Breast epithelium (tissue), 4 donors: ENCODE results near the gene JDP2. TPM values are rescaled to one million over a fixed set of nuclear protein-coding genes. Genes with fewer than 3 reads are reported as not detected.

Experiments
- DNase-seq, 2 donors: peaks; one replicate each; pipeline ENCODE4 v3.0.0-alpha.2; 2019; ENCODE audit warnings: low spot score in 2 of 2
- H3K27ac ChIP-seq, 2 donors: fragments of 200-600 bp; sonication (generic) in 1 of 2; one replicate each; pipeline ENCODE4 v1.5.1; 2016 to 2019; ENCODE audit warnings: mild to moderate bottlenecking in 1 of 2
- H3K27me3 ChIP-seq, 2 donors: fragments of 200-600 bp; sonication (generic) in 1 of 2; one replicate each; pipeline versions ENCODE4 v1.5.1 to v1.6.0; 2017 to 2019; ENCODE audit warnings: control low read depth in 1 of 2, mild to moderate bottlenecking in 1 of 2
- H3K36me3 ChIP-seq: fragments of 200-600 bp; one replicate; pipeline ENCODE4 v1.5.1; 2019
- H3K4me1 ChIP-seq, 2 donors: fragments of 200-600 bp; sonication (generic); one replicate each; pipeline ENCODE4 v1.5.1; 2016 to 2019; ENCODE audit warnings: control low read depth in 1 of 2
- H3K4me3 ChIP-seq, 3 donors: fragments of 200-600 bp; sonication (generic); 1 replicate in 2 of 3; 2 replicates in 1 of 3; pipeline ENCODE4 v1.5.1; 2016 to 2019; ENCODE audit warnings: mild to moderate bottlenecking in 3 of 3, moderate library complexity in 2 of 3
- H3K9me3 ChIP-seq, 2 donors: fragments of 200-600 bp; sonication (generic) in 1 of 2; one replicate each; pipeline ENCODE4 v1.5.1; 2016 to 2019; ENCODE audit warnings: control low read depth in 1 of 2
- POLR2A ChIP-seq: fragments of 450-650 bp; IDR thresholded peaks from one replicate; pipeline ENCODE4 v1.6.1; 2016; ENCODE audit warnings: antibody characterized with exemption, mild to moderate bottlenecking, moderate library complexity
- POLR2AphosphoS5 ChIP-seq, 3 donors: sonication (generic); formaldehyde crosslinking; IDR thresholded peaks; one replicate each; pipeline ENCODE4 v1.6.1; 2017; ENCODE audit warnings: antibody characterized with exemption in 3 of 3
- intact Hi-C: fragments of 100-400 bp; cut with DNase I; formaldehyde crosslinking; loops from one replicate; pipeline ENCODE4 v1.15.1; 2023; ENCODE audit warnings: low total_unique reads
- total RNA-seq, 3 donors: library from RNA; depleted of rRNA; stranded (reverse); fragments of >200 nt; gene quantifications; one replicate each; pipeline ENCODE4 v1.1.0, GENCODE V29; 2016
- TF ChIP-seq, protein P1 (sequence below), 3 donors: fragments of 450-650 bp; IDR thresholded peaks; one replicate each; pipeline ENCODE4 v1.5.1; 2016 to 2017; ENCODE audit warnings: antibody characterized with exemption in 3 of 3, mild to moderate bottlenecking in 3 of 3, moderate library complexity in 3 of 3

JDP2 gene
- total RNA-seq, 3 donors from 2014 or later = 35.7 to 153 (median 58.3) TPM

DNA sequence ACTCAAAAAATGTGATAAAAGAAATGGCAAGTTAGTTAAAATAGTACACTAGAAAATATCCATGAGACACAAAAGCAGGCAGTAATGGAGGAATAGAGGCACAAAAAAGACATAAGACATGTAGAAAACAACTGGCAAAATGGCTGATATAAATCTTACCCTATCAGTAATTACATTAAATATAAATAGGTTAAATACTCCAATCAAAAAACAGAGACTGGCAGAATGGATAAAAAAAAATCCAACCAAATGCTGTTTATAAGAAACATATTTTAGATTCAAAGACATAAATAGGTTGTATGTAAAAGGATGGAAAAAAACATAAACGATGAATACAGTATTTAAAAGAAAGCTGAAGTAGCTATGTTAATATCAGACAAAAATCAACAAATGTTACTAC, 79.1 kb downstream of the JDP2 start:
- no peak for DNase-seq
- Histone ChIP-seq H3K9me3 (peaks cover 4 to 15% of the 10 kb centered on the region in 2 donors), H3K4me1 (no peaks in the 10 kb centered on the region), H3K27me3 (no peaks in the 10 kb centered on the region), H3K36me3 (no peaks in the 10 kb centered on the region), H3K4me3 (no peak overlapping the region), H3K27ac (no peak overlapping the region)
- intact Hi-C loops = no loop called here
- TF ChIP-seq, protein P1, sequence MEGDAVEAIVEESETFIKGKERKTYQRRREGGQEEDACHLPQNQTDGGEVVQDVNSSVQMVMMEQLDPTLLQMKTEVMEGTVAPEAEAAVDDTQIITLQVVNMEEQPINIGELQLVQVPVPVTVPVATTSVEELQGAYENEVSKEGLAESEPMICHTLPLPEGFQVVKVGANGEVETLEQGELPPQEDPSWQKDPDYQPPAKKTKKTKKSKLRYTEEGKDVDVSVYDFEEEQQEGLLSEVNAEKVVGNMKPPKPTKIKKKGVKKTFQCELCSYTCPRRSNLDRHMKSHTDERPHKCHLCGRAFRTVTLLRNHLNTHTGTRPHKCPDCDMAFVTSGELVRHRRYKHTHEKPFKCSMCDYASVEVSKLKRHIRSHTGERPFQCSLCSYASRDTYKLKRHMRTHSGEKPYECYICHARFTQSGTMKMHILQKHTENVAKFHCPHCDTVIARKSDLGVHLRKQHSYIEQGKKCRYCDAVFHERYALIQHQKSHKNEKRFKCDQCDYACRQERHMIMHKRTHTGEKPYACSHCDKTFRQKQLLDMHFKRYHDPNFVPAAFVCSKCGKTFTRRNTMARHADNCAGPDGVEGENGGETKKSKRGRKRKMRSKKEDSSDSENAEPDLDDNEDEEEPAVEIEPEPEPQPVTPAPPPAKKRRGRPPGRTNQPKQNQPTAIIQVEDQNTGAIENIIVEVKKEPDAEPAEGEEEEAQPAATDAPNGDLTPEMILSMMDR (IDR thresholded peaks at IDR 0.05) = no peak
- no peak for TF ChIP-seq POLR2AphosphoS5 (IDR thresholded peaks at IDR 0.05)
- TF ChIP-seq POLR2A = no peak

DNA sequence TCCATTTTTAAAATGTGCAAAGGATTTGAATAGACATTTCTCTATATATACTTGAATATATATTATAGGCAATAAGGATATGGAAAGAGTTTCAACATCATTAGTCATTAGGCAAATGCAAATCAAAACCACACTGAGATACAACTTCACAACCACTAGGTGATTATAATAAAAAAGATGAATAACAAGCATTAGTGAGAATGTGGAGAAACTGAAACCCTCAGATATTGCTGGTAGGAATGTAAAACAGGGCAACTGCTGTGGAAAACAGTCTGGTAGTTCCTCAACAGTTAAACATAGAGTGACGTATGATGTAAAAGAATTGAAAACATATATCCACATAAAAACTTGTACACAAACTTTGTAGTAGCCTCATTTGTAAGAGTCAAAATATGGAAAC, 82.7 kb downstream of the JDP2 start:
- Histone ChIP-seq H3K36me3 (no peaks in the 10 kb centered on the region), H3K4me3 (no peak overlapping the region), H3K27me3 (no peaks in the 10 kb centered on the region), H3K4me1 (no peaks in the 10 kb centered on the region), H3K9me3 (peaks cover 4 to 20% of the 10 kb centered on the region in 2 donors), H3K27ac (no peak overlapping the region)
- intact Hi-C loops = no loop called here
- TF ChIP-seq POLR2AphosphoS5 (IDR thresholded peaks at IDR 0.05) (no peak), POLR2A (no peak)
- TF ChIP-seq, protein P1 (IDR thresholded peaks at IDR 0.05) = no peak
- DNase-seq = no peak

DNA sequence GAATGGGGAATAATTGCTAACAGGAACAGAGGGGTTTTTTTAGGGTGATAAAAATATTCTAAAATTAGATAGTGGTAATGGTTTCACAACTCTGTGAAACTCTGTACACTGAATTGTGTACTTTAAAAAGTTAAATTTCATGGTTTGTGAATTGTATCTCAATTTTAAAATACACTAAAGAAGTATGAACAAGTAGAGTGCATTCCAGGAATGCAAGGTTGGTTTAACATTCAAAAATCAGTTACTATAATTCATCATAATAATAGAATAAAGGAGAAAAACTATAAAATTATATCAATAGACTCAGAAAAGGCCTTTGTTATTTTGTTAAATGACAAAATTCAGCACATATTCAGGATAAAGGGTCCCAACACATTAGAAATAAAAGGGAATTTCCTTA, 83.4 kb downstream of the JDP2 start:
- Histone ChIP-seq H3K27ac (no peak overlapping the region), H3K4me1 (no peaks in the 10 kb centered on the region), H3K9me3 (peaks cover 4 to 20% of the 10 kb centered on the region in 2 donors), H3K4me3 (no peak overlapping the region), H3K27me3 (no peaks in the 10 kb centered on the region), H3K36me3 (no peaks in the 10 kb centered on the region)
- no peak for DNase-seq
- TF ChIP-seq POLR2A (no peak), POLR2AphosphoS5 (IDR thresholded peaks at IDR 0.05) (no peak)
- TF ChIP-seq, protein P1 (IDR thresholded peaks at IDR 0.05) = no peak
- intact Hi-C loops = no loop called here

DNA sequence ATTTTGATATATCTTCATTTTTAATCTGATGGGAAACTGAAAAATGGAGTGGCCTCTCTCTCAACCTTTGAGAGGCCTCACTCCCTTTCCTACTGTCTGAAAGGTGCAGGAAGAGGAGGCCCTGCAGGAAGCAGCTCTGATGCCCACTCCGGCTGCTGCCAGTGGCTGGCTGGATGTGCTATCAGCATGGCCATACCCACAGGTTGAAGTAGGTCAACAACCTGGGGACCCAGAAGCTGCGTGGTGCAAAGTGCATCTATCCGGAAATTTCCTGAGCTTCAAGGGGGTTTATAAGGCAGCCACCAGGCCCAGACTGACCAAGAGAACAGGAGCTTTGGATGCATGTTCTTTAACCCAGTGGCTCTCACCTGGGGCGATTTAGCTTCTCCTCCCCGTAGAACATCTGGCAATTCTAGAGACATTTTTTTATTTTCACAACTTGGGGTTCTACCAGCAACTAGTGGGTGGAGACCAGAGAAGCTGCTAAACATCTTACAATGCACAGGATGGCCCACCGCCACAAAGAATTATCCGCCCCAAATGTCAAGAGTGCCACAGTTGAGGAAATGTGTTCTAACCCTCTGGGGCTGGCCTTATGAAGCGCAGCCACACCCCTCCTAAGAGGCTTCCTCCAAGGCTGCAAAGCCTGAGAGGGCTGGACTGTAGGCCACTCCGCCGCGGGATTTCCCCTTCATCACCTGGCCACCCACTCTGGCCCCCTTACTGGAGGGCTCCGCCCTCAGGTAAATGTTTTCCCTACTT, 86.3 kb downstream of the JDP2 start:
- intact Hi-C loops = no loop called here
- H3K9me3 ChIP-seq = peaks cover 4 to 20% of the 10 kb centered on the region in 2 donors
- H3K27me3 ChIP-seq = no peaks in the 10 kb centered on the region
- H3K4me1 ChIP-seq = no peaks in the 10 kb centered on the region
- H3K4me3 ChIP-seq = no peak overlapping the region
- H3K36me3 ChIP-seq = no peaks in the 10 kb centered on the region
- DNase-seq = no peak
- no peak for TF ChIP-seq POLR2AphosphoS5 (IDR thresholded peaks at IDR 0.05)
- no peak for TF ChIP-seq POLR2A
- TF ChIP-seq, protein P1 (IDR thresholded peaks at IDR 0.05) = no peak
- H3K27ac ChIP-seq = no peak overlapping the region

DNA sequence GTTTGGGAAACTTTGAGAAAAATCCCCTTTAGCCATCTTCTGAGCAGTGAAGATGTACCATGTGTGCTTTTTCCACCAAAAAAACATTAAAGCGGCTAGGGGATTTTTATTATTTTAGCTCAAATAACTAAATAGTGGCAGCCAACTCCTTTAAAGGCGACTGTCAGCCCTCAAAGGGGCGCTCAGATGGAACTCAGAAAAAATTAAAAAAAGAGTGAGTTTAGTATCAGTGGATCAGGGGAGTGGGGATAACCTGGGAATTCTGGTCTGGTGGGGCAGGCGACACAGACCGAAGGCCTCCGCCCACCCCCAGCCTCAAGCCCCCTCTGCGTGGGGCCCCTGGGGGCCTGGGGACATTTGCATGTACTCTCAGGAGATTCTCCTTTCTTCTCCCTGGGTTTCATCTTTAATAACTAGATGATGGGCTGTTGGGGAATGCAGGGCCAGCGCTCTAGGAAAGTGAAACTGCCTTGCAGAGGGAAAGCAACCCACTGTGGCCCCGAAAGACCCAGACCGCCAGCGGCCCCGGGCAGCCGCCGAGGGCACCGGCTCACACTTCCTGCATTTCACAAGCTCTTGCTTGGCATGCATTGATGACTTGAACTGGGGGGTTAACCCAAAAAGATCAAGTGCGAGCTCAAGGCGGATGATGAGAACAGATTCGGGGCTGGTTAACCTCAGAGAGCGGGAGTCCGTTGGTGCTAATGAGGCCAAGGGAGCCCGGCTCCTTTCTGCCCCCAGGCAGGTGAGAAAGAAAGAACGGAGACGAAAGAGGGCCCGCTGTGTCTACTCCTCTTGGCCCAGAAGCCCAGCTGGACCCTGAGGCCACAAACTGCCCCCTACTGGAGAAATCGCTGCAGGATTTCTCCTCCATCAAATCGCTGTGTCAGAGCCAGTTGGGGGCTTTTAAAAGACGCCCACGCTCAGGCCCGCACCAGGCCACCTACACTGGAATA, 87.1 kb downstream of the JDP2 start:
- H3K4me1 ChIP-seq = no peaks in the 10 kb centered on the region
- H3K4me3 ChIP-seq = peak overlapping the region; percentile 38 to 62 (median 54)
- no peak for TF ChIP-seq POLR2A
- TF ChIP-seq POLR2AphosphoS5 (IDR thresholded peaks at IDR 0.05) = no peak
- TF ChIP-seq, protein P1 (IDR thresholded peaks at IDR 0.05) = peak in 1 of 3 donors; percentile 24
- H3K36me3 ChIP-seq = no peaks in the 10 kb centered on the region
- intact Hi-C loops = no loop called here
- DNase-seq = no peak
- H3K9me3 ChIP-seq = peaks cover 4 to 20% of the 10 kb centered on the region in 2 donors
- H3K27ac ChIP-seq = peak overlapping the region in 1 of 2 donors; percentile 40
- H3K27me3 ChIP-seq = no peaks in the 10 kb centered on the region
